ENCODE measurements around the gene PRKAB2. TPM values are rescaled to one million over a fixed set of nuclear protein-coding genes. Genes with fewer than 3 reads are reported as not detected.

Gene PRKAB2
- total and polyA plus RNA-seq, 9 of the 15 experiments (the other 6 are each of a cell fraction or from before 2014, with no cell fraction given): 2.3 to 20.8 (median 7.9) TPM

DNA sequence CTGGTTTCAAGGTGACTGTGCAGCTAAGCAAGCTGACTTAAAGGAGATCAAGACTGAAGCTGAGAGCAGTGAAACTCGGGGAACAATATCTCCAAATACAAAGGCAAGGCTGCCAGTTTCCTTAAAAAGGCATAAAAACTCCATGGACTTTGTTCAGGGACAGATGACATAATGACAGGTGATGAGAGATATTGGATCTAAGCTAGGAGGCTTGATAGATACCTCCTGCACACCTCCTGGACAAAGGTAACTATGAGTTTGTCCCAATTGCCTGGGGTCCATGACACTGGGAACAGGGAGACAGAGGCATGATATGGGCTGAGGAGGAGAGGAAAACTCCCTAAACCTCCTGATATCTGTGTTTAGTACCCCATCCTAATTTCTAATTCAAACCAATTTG is 55.2 kb downstream of the PRKAB2 start:
- Histone ChIP-seq H4K20me1 (replicated peaks; ENCODE audit: control insufficient read depth, insufficient read depth, low read length) (no peaks in the 10 kb centered on the region), H3K27me3 (ENCODE audit: control insufficient read depth in 2 of 2, insufficient read depth in 2 of 2, low read length in 2 of 2) (peaks cover 0 to 8% of the 10 kb centered on the region in 2 experiments; a peak in 2 of 5 replicates), H3K79me2 (ENCODE audit: control insufficient read depth, insufficient read depth, low read length) (no peaks in the 10 kb centered on the region), H3K4me2 (ENCODE audit: insufficient read depth, low read length) (no peak overlapping the region), H3K36me3 (ENCODE audit: control insufficient read depth, insufficient read depth, low read length) (no peaks in the 10 kb centered on the region), H3K4me3 (no peak overlapping the region), H3K9ac (ENCODE audit: insufficient read depth in 1 of 2, low read depth in 2 of 2, low read length in 2 of 2) (no peak overlapping the region), H2AFZ (ENCODE audit: low read depth, low read length) (no peak overlapping the region), H3K9me3 (replicated peaks; ENCODE audit: control insufficient read depth, insufficient read depth, low read depth, low read length) (no peaks in the 10 kb centered on the region), H3K9me1 (ENCODE audit: control insufficient read depth, insufficient read depth, low read length) (no peaks in the 10 kb centered on the region), H3K27ac (ENCODE audit: extremely low read depth, low read depth, low read length) (no peak overlapping the region), H3K4me1 (replicated peaks in 1 of 2; ENCODE audit: control insufficient read depth in 2 of 2, insufficient read depth in 2 of 2, low read length in 2 of 2) (no peaks in the 10 kb centered on the region)
- 0% methylated on average over 1 of the region's 1 CpG for WGBS (ENCODE audit: insufficient coverage, low coverage, missing lambda C conversion rate)
- no TSS peak for BruUV-seq (replicated peaks)
- ChIA-PET POLR2A (interaction anchor here (0.7 to 1.8 kb wide), 2 partner anchors 17 to 32 kb away, joined by 3 to 5 read pairs; no protein-coding TSS in a partner anchor), CTCF (ENCODE audit: low intra/inter-chr PET ratio) (no interaction called here)
- in situ Hi-C loops (cut with MboI) (no loop called here), intact Hi-C loops (cut with micrococcal nuclease) (no loop called here)
- DNase-seq (ENCODE audit: extremely low read depth in 1 of 4, low spot score in 3 of 4) (no peak), FAIRE-seq (no peak), ATAC-seq (no peak)
- TF ChIP-seq ZFP36 (IDR thresholded peaks at IDR 0.05; ENCODE audit: low read depth, low read length, partially characterized antibody): no peak
- TF ChIP-seq HDAC2 (IDR thresholded peaks at IDR 0.05): no peak
- no peak for TF ChIP-seq RBFOX2 (IDR thresholded peaks at IDR 0.05; ENCODE audit: low read depth, low read length)
- TF ChIP-seq ZNF23 (CRISPR knock-in tag; IDR thresholded peaks at IDR 0.05): no peak
- no peak for TF ChIP-seq U2AF2 (optimal IDR thresholded peaks at IDR 0.05; ENCODE audit: low read depth, low read length)

DNA sequence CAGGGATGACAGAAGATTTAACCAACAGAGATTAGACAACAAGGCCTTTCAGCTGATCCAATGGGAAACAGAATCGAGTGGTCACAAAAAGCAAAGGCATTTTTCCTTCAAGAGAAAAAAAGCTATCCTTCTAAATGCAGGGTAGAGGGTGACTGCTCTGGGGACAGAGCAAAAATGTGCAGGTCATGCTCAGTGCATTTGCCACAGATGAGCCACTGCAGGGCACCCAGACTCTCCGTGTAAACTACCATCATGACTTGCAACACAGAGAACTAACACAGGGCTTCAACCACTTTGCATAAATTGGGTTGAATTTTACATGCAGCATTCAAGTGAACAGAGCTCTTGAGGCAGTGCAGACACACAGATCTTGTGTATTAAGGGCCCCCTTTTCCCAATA is 56.8 kb downstream of the PRKAB2 start:
- CTCF ChIA-PET (ENCODE audit: low intra/inter-chr PET ratio): no interaction called here
- DNase-seq (ENCODE audit: extremely low read depth in 1 of 4, low spot score in 3 of 4) (no peak), ATAC-seq (no peak), FAIRE-seq (no peak)
- BruUV-seq (replicated peaks): no TSS peak
- Histone ChIP-seq H2AFZ (ENCODE audit: low read depth, low read length) (no peak overlapping the region), H3K9ac (ENCODE audit: insufficient read depth in 1 of 2, low read depth in 2 of 2, low read length in 2 of 2) (no peak overlapping the region), H4K20me1 (replicated peaks; ENCODE audit: control insufficient read depth, insufficient read depth, low read length) (no peaks in the 10 kb centered on the region), H3K27me3 (ENCODE audit: control insufficient read depth in 2 of 2, insufficient read depth in 2 of 2, low read length in 2 of 2) (peaks cover 0 to 8% of the 10 kb centered on the region in 2 experiments; a peak in 2 of 5 replicates), H3K4me2 (ENCODE audit: insufficient read depth, low read length) (no peak overlapping the region), H3K36me3 (ENCODE audit: control insufficient read depth, insufficient read depth, low read length) (no peaks in the 10 kb centered on the region), H3K79me2 (ENCODE audit: control insufficient read depth, insufficient read depth, low read length) (no peaks in the 10 kb centered on the region), H3K27ac (ENCODE audit: extremely low read depth, low read depth, low read length) (no peak overlapping the region), H3K4me1 (replicated peaks in 1 of 2; ENCODE audit: control insufficient read depth in 2 of 2, insufficient read depth in 2 of 2, low read length in 2 of 2) (no peaks in the 10 kb centered on the region), H3K4me3 (no peak overlapping the region), H3K9me1 (ENCODE audit: control insufficient read depth, insufficient read depth, low read length) (no peaks in the 10 kb centered on the region), H3K9me3 (replicated peaks; ENCODE audit: control insufficient read depth, insufficient read depth, low read depth, low read length) (no peaks in the 10 kb centered on the region)
- intact Hi-C loops (cut with micrococcal nuclease) (no loop called here), in situ Hi-C loops (cut with MboI) (no loop called here)
- POLR2A ChIA-PET: interaction anchor here (0.9 kb wide), 1 partner anchor 31 kb away, joined by 5 read pairs; no protein-coding TSS in a partner anchor
- WGBS (ENCODE audit: insufficient coverage, low coverage, missing lambda C conversion rate): 0% methylated on average over 2 of the region's 2 CpGs
- TF ChIP-seq NFXL1 (CRISPR knock-in tag; IDR thresholded peaks at IDR 0.05) (no peak), ZFP30 (CRISPR knock-in tag; IDR thresholded peaks at IDR 0.05; ENCODE audit: borderline replicate concordance) (no peak), HDAC2 (IDR thresholded peaks at IDR 0.05) (no peak), HDAC8 (tag; IDR thresholded peaks at IDR 0.05) (no peak), FOXM1 (IDR thresholded peaks at IDR 0.05; ENCODE audit: low read depth) (no peak), FOXM1 (CRISPR knock-in tag; IDR thresholded peaks at IDR 0.05; ENCODE audit: low read depth) (no peak), CREBBP (IDR thresholded peaks at IDR 0.05; ENCODE audit: low read depth, low read length) (no peak)
- TF ChIP-seq, protein P1, sequence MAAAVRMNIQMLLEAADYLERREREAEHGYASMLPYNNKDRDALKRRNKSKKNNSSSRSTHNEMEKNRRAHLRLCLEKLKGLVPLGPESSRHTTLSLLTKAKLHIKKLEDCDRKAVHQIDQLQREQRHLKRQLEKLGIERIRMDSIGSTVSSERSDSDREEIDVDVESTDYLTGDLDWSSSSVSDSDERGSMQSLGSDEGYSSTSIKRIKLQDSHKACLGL (CRISPR knock-in tag; IDR thresholded peaks at IDR 0.05; ENCODE audit: borderline replicate concordance, poor library complexity, severe bottlenecking): no peak
- TF ChIP-seq, protein P2, sequence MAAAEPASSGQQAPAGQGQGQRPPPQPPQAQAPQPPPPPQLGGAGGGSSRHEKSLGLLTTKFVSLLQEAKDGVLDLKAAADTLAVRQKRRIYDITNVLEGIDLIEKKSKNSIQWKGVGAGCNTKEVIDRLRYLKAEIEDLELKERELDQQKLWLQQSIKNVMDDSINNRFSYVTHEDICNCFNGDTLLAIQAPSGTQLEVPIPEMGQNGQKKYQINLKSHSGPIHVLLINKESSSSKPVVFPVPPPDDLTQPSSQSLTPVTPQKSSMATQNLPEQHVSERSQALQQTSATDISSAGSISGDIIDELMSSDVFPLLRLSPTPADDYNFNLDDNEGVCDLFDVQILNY (CRISPR knock-in tag; IDR thresholded peaks at IDR 0.05): no peak
- TF ChIP-seq, protein P3, sequence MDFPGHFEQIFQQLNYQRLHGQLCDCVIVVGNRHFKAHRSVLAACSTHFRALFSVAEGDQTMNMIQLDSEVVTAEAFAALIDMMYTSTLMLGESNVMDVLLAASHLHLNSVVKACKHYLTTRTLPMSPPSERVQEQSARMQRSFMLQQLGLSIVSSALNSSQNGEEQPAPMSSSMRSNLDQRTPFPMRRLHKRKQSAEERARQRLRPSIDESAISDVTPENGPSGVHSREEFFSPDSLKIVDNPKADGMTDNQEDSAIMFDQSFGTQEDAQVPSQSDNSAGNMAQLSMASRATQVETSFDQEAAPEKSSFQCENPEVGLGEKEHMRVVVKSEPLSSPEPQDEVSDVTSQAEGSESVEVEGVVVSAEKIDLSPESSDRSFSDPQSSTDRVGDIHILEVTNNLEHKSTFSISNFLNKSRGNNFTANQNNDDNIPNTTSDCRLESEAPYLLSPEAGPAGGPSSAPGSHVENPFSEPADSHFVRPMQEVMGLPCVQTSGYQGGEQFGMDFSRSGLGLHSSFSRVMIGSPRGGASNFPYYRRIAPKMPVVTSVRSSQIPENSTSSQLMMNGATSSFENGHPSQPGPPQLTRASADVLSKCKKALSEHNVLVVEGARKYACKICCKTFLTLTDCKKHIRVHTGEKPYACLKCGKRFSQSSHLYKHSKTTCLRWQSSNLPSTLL (IDR thresholded peaks at IDR 0.05): no peak
